ENCODE results near the gene PRSS57.

PRSS57 gene

GRCh38 chr19:709965-710571 lies 14.8 kb upstream of the PRSS57 start:
- Histone ChIP-seq H3K4me2 (ENCODE audit: insufficient read depth, low read length, poor library complexity, severe bottlenecking) (peak overlapping the region; percentile 89), H2AK5ac (ENCODE audit: low read depth, low read length) (peak overlapping the region; percentile 96)
- no CpG with 5 or more reads among the region's 27 CpGs for WGBS, 2 donors (ENCODE audit: extremely low coverage in 2 of 2, insufficient read length in 2 of 2, insufficient replicate concordance in 1 of 2)

GRCh38 chr19:709196-709964 lies 14.1 kb upstream of the PRSS57 start:
- H3K27ac ChIP-seq (replicated peaks; ENCODE audit: low read length), result no peak overlapping the region
- peaks cover 0 to 3% of the 10 kb centered on the region in 2 donors for H3K36me3 ChIP-seq (replicated peaks in 1 of 2; ENCODE audit: control insufficient read depth in 2 of 2, insufficient read depth in 2 of 2, low read length in 2 of 2)
- H2BK12ac ChIP-seq (ENCODE audit: low read length), result no peak overlapping the region
- H3K14ac ChIP-seq (ENCODE audit: low read length), result peak overlapping the region; percentile 94
- H3K79me1 ChIP-seq (ENCODE audit: low read depth, low read length), result peaks cover 25% of the 10 kb centered on the region
- H3K9ac ChIP-seq (ENCODE audit: low read depth, low read length, poor library complexity), result peak overlapping the region; percentile 93
- no peak overlapping the region for H4K91ac ChIP-seq (ENCODE audit: low read depth, low read length, poor library complexity)
- no peak overlapping the region for H3K23ac ChIP-seq (ENCODE audit: low read depth, low read length, poor library complexity)
- peak overlapping the region; percentile 96 for H2AK5ac ChIP-seq (ENCODE audit: low read depth, low read length)
- H3K4me3 ChIP-seq (ENCODE audit: low read length in 2 of 2), result peak overlapping the region; percentile 63 to 92
- peak overlapping the region; percentile 47 for H2BK120ac ChIP-seq (ENCODE audit: low read depth, low read length)
- no peak overlapping the region for H2BK5ac ChIP-seq (ENCODE audit: low read length)
- H3K4ac ChIP-seq (ENCODE audit: low read length), result peak overlapping the region; percentile 66
- H3K27me3 ChIP-seq (ENCODE audit: control insufficient read depth in 3 of 3, insufficient read depth in 3 of 3, low read depth in 1 of 3, low read length in 3 of 3), result peaks cover 0 to 3% (median 2%) of the 10 kb centered on the region in 3 experiments
- H2BK15ac ChIP-seq (ENCODE audit: low read length), result peak overlapping the region; percentile 81
- H3K4me2 ChIP-seq (ENCODE audit: insufficient read depth, low read length, poor library complexity, severe bottlenecking), result peak overlapping the region; percentile 89
- peak overlapping the region; percentile 96 for H3K18ac ChIP-seq (ENCODE audit: low read length)
- H2AFZ ChIP-seq (ENCODE audit: low read length), result peak overlapping the region; percentile 75
- WGBS, 2 donors (ENCODE audit: extremely low coverage in 2 of 2, insufficient read length in 2 of 2, insufficient replicate concordance in 1 of 2), result no CpG with 5 or more reads among the region's 78 CpGs
- no peak overlapping the region for H4K8ac ChIP-seq (ENCODE audit: low read depth, low read length)
- peaks cover 2 to 3% of the 10 kb centered on the region in 2 donors for H3K9me3 ChIP-seq (replicated peaks in 1 of 2; ENCODE audit: control insufficient read depth in 2 of 2, insufficient read depth in 1 of 2, low read depth in 1 of 2, low read length in 2 of 2)
- DNase-seq (ENCODE audit: low spot score), result no peak
- H3K4me1 ChIP-seq (ENCODE audit: control insufficient read depth in 2 of 2, insufficient read depth in 1 of 2, low read depth in 1 of 2, low read length in 2 of 2), result peaks cover 3 to 6% of the 10 kb centered on the region in 2 donors

More at GRCh38 chr19:709965-710571, 14.8 kb upstream of the PRSS57 start:
- Histone ChIP-seq H3K79me1 (ENCODE audit: low read depth, low read length) (peaks cover 25% of the 10 kb centered on the region), H4K8ac (ENCODE audit: low read depth, low read length) (no peak overlapping the region), H3K36me3 (replicated peaks in 1 of 2; ENCODE audit: control insufficient read depth in 2 of 2, insufficient read depth in 2 of 2, low read length in 2 of 2) (peaks cover 0 to 3% of the 10 kb centered on the region in 2 donors), H3K14ac (ENCODE audit: low read length) (peak overlapping the region; percentile 94), H3K4me3 (ENCODE audit: low read length in 2 of 2) (peak overlapping the region; percentile 63 to 92), H3K18ac (ENCODE audit: low read length) (peak overlapping the region; percentile 96), H3K9me3 (replicated peaks in 1 of 2; ENCODE audit: control insufficient read depth in 2 of 2, insufficient read depth in 1 of 2, low read depth in 1 of 2, low read length in 2 of 2) (peaks cover 2 to 3% of the 10 kb centered on the region in 2 donors), H3K23ac (ENCODE audit: low read depth, low read length, poor library complexity) (no peak overlapping the region), H3K27me3 (ENCODE audit: control insufficient read depth in 3 of 3, insufficient read depth in 3 of 3, low read depth in 1 of 3, low read length in 3 of 3) (no peaks in the 10 kb centered on the region), H4K91ac (ENCODE audit: low read depth, low read length, poor library complexity) (no peak overlapping the region), H2BK120ac (ENCODE audit: low read depth, low read length) (peak overlapping the region; percentile 47), H2BK5ac (ENCODE audit: low read length) (no peak overlapping the region), H3K4me1 (ENCODE audit: control insufficient read depth in 2 of 2, insufficient read depth in 1 of 2, low read depth in 1 of 2, low read length in 2 of 2) (peaks cover 3 to 6% of the 10 kb centered on the region in 2 donors), H2BK15ac (ENCODE audit: low read length) (peak overlapping the region; percentile 81), H3K9ac (ENCODE audit: low read depth, low read length, poor library complexity) (peak overlapping the region; percentile 83), H2BK12ac (ENCODE audit: low read length) (no peak overlapping the region), H3K4ac (ENCODE audit: low read length) (peak overlapping the region; percentile 53), H2AFZ (ENCODE audit: low read length) (no peak overlapping the region), H3K27ac (replicated peaks; ENCODE audit: low read length) (no peak overlapping the region)
- no peak for DNase-seq (ENCODE audit: low spot score)

GRCh38 chr19:708154-709143 lies 13.2 kb upstream of the PRSS57 start, which contains the start of gene PALM:
TSS of gene PALM (plus strand) at chr19:708935. CDS start at chr19:709147, 212 bp downstream.
- H3K9me3 ChIP-seq (replicated peaks in 1 of 2; ENCODE audit: control insufficient read depth in 2 of 2, insufficient read depth in 1 of 2, low read depth in 1 of 2, low read length in 2 of 2), result peaks cover 2 to 3% of the 10 kb centered on the region in 2 donors
- H4K91ac ChIP-seq (ENCODE audit: low read depth, low read length, poor library complexity), result no peak within 1 kb of the TSS
- no peak within 1 kb of the TSS for H3K23ac ChIP-seq (ENCODE audit: low read depth, low read length, poor library complexity)
- peak within 1 kb of the TSS; percentile 47 for H2BK120ac ChIP-seq (ENCODE audit: low read depth, low read length)
- no peak within 1 kb of the TSS for H4K8ac ChIP-seq (ENCODE audit: low read depth, low read length)
- peak within 1 kb of the TSS; percentile 20 for H3K27ac ChIP-seq (replicated peaks; ENCODE audit: low read length)
- peak within 1 kb of the TSS; percentile 96 for H2AK5ac ChIP-seq (ENCODE audit: low read depth, low read length)
- H2BK15ac ChIP-seq (ENCODE audit: low read length), result peak within 1 kb of the TSS; percentile 98
- H2BK5ac ChIP-seq (ENCODE audit: low read length), result peak within 1 kb of the TSS; percentile 11
- peak within 1 kb of the TSS; percentile 96 for H3K18ac ChIP-seq (ENCODE audit: low read length)
- peak within 1 kb of the TSS; percentile 63 to 92 for H3K4me3 ChIP-seq (ENCODE audit: low read length in 2 of 2)
- H2BK12ac ChIP-seq (ENCODE audit: low read length), result peak within 1 kb of the TSS; percentile 58
- peaks cover 4 to 6% of the 10 kb centered on the region in 2 donors for H3K4me1 ChIP-seq (ENCODE audit: control insufficient read depth in 2 of 2, insufficient read depth in 1 of 2, low read depth in 1 of 2, low read length in 2 of 2)
- H3K9ac ChIP-seq (ENCODE audit: low read depth, low read length, poor library complexity), result peak within 1 kb of the TSS; percentile 93
- DNase-seq (ENCODE audit: low spot score), result peak; percentile 56
- H2AFZ ChIP-seq (ENCODE audit: low read length), result peak within 1 kb of the TSS; percentile 98
- peak within 1 kb of the TSS; percentile 89 for H3K4me2 ChIP-seq (ENCODE audit: insufficient read depth, low read length, poor library complexity, severe bottlenecking)
- H3K14ac ChIP-seq (ENCODE audit: low read length), result peak within 1 kb of the TSS; percentile 94
- no CpG with 5 or more reads among the region's 93 CpGs for WGBS, 2 donors (ENCODE audit: extremely low coverage in 2 of 2, insufficient read length in 2 of 2, insufficient replicate concordance in 1 of 2)
- peak within 1 kb of the TSS; percentile 66 for H3K4ac ChIP-seq (ENCODE audit: low read length)
- H3K79me1 ChIP-seq (ENCODE audit: low read depth, low read length), result peaks cover 24% of the 10 kb centered on the region
- peaks cover 0 to 6% (median 5%) of the 10 kb centered on the region in 3 experiments for H3K27me3 ChIP-seq (ENCODE audit: control insufficient read depth in 3 of 3, insufficient read depth in 3 of 3, low read depth in 1 of 3, low read length in 3 of 3)
- peaks cover 0 to 3% of the 10 kb centered on the region in 2 donors for H3K36me3 ChIP-seq (replicated peaks in 1 of 2; ENCODE audit: control insufficient read depth in 2 of 2, insufficient read depth in 2 of 2, low read length in 2 of 2)
